ENCODE measurements around the gene SMS.

Gene SMS

GRCh38 chrX:21940356-21940829, at the start of gene SMS:
TSS of gene SMS (plus strand) at chrX:21940709. CDS start at chrX:21940825, 116 bp downstream.
- Histone ChIP-seq H3K9me3 (ENCODE audit: control insufficient read depth in 5 of 5, low read length in 5 of 5) (no peaks in the 10 kb centered on the region), H3K4me1 (ENCODE audit: control insufficient read depth in 5 of 5, insufficient read depth in 5 of 5, low read length in 5 of 5) (peaks cover 0 to 4% (median 0%) of the 10 kb centered on the region in 5 donors), H3K36me3 (ENCODE audit: control insufficient read depth in 5 of 5, insufficient read depth in 5 of 5, low read length in 5 of 5) (no peaks in the 10 kb centered on the region), H3K27me3 (ENCODE audit: control insufficient read depth in 5 of 5, insufficient read depth in 4 of 5, low read length in 5 of 5) (peaks cover 0 to 5% (median 2%) of the 10 kb centered on the region in 5 donors), H3K9ac (ENCODE audit: low read length in 5 of 5) (peak within 1 kb of the TSS in 3 of 5 donors; percentile 38 to 72 (median 55)), H3K27ac (ENCODE audit: low read depth, low read length) (peak within 1 kb of the TSS; percentile 69), H3K4me3 (ENCODE audit: low read depth in 1 of 5, low read length in 5 of 5) (peak within 1 kb of the TSS; percentile 48 to 66 (median 54))

- Histone ChIP-seq H3K9ac (ENCODE audit: low read length in 5 of 5) (no peak overlapping the region), H3K27ac (ENCODE audit: low read depth, low read length) (no peak overlapping the region), H3K36me3 (ENCODE audit: control insufficient read depth in 5 of 5, insufficient read depth in 5 of 5, low read length in 5 of 5) (peaks cover 0 to 4% (median 0%) of the 10 kb centered on the region in 5 donors), H3K27me3 (ENCODE audit: control insufficient read depth in 5 of 5, insufficient read depth in 4 of 5, low read length in 5 of 5) (no peaks in the 10 kb centered on the region), H3K4me1 (ENCODE audit: control insufficient read depth in 5 of 5, insufficient read depth in 5 of 5, low read length in 5 of 5) (no peaks in the 10 kb centered on the region), H3K4me3 (ENCODE audit: low read depth in 1 of 5, low read length in 5 of 5) (no peak overlapping the region), H3K9me3 (ENCODE audit: control insufficient read depth in 5 of 5, low read length in 5 of 5) (no peaks in the 10 kb centered on the region)
Measured at GRCh38 chrX:21905313-21905712, 35.2 kb upstream of the SMS start.

- H3K9ac ChIP-seq (ENCODE audit: low read length in 5 of 5): no peak overlapping the region
- no peaks in the 10 kb centered on the region for H3K9me3 ChIP-seq (ENCODE audit: control insufficient read depth in 5 of 5, low read length in 5 of 5)
- H3K4me1 ChIP-seq (ENCODE audit: control insufficient read depth in 5 of 5, insufficient read depth in 5 of 5, low read length in 5 of 5): no peaks in the 10 kb centered on the region
- no peaks in the 10 kb centered on the region for H3K27me3 ChIP-seq (ENCODE audit: control insufficient read depth in 5 of 5, insufficient read depth in 4 of 5, low read length in 5 of 5)
- H3K4me3 ChIP-seq (ENCODE audit: low read depth in 1 of 5, low read length in 5 of 5): no peak overlapping the region
- H3K27ac ChIP-seq (ENCODE audit: low read depth, low read length): no peak overlapping the region
- peaks cover 0 to 4% (median 0%) of the 10 kb centered on the region in 5 donors for H3K36me3 ChIP-seq (ENCODE audit: control insufficient read depth in 5 of 5, insufficient read depth in 5 of 5, low read length in 5 of 5)
Measured at GRCh38 chrX:21905953-21906352, 34.6 kb upstream of the SMS start.

GRCh38 chrX:21907260-21907659, 33.2 kb upstream of the SMS start:
- Histone ChIP-seq H3K36me3 (ENCODE audit: control insufficient read depth in 5 of 5, insufficient read depth in 5 of 5, low read length in 5 of 5) (peaks cover 0 to 4% (median 0%) of the 10 kb centered on the region in 5 donors), H3K4me1 (ENCODE audit: control insufficient read depth in 5 of 5, insufficient read depth in 5 of 5, low read length in 5 of 5) (no peaks in the 10 kb centered on the region), H3K27me3 (ENCODE audit: control insufficient read depth in 5 of 5, insufficient read depth in 4 of 5, low read length in 5 of 5) (no peaks in the 10 kb centered on the region), H3K27ac (ENCODE audit: low read depth, low read length) (no peak overlapping the region), H3K9me3 (ENCODE audit: control insufficient read depth in 5 of 5, low read length in 5 of 5) (no peaks in the 10 kb centered on the region), H3K9ac (ENCODE audit: low read length in 5 of 5) (no peak overlapping the region), H3K4me3 (ENCODE audit: low read depth in 1 of 5, low read length in 5 of 5) (no peak overlapping the region)

- no peaks in the 10 kb centered on the region for H3K9me3 ChIP-seq (ENCODE audit: control insufficient read depth in 5 of 5, low read length in 5 of 5)
- no peaks in the 10 kb centered on the region for H3K27me3 ChIP-seq (ENCODE audit: control insufficient read depth in 5 of 5, insufficient read depth in 4 of 5, low read length in 5 of 5)
- no peaks in the 10 kb centered on the region for H3K36me3 ChIP-seq (ENCODE audit: control insufficient read depth in 5 of 5, insufficient read depth in 5 of 5, low read length in 5 of 5)
- no peak overlapping the region for H3K9ac ChIP-seq (ENCODE audit: low read length in 5 of 5)
- H3K27ac ChIP-seq (ENCODE audit: low read depth, low read length): no peak overlapping the region
- no peaks in the 10 kb centered on the region for H3K4me1 ChIP-seq (ENCODE audit: control insufficient read depth in 5 of 5, insufficient read depth in 5 of 5, low read length in 5 of 5)
- H3K4me3 ChIP-seq (ENCODE audit: low read depth in 1 of 5, low read length in 5 of 5): no peak overlapping the region
Measured at GRCh38 chrX:21911481-21911880, 29.0 kb upstream of the SMS start.

- no peaks in the 10 kb centered on the region for H3K27me3 ChIP-seq (ENCODE audit: control insufficient read depth in 5 of 5, insufficient read depth in 4 of 5, low read length in 5 of 5)
- no peaks in the 10 kb centered on the region for H3K36me3 ChIP-seq (ENCODE audit: control insufficient read depth in 5 of 5, insufficient read depth in 5 of 5, low read length in 5 of 5)
- H3K4me3 ChIP-seq (ENCODE audit: low read depth in 1 of 5, low read length in 5 of 5): no peak overlapping the region
- H3K9me3 ChIP-seq (ENCODE audit: control insufficient read depth in 5 of 5, low read length in 5 of 5): no peaks in the 10 kb centered on the region
- no peak overlapping the region for H3K27ac ChIP-seq (ENCODE audit: low read depth, low read length)
- H3K4me1 ChIP-seq (ENCODE audit: control insufficient read depth in 5 of 5, insufficient read depth in 5 of 5, low read length in 5 of 5): no peaks in the 10 kb centered on the region
- no peak overlapping the region for H3K9ac ChIP-seq (ENCODE audit: low read length in 5 of 5)
Measured at GRCh38 chrX:21912220-21912619, 28.3 kb upstream of the SMS start.

GRCh38 chrX:21912989-21913388, 27.5 kb upstream of the SMS start:
- Histone ChIP-seq H3K9me3 (ENCODE audit: control insufficient read depth in 5 of 5, low read length in 5 of 5) (no peaks in the 10 kb centered on the region), H3K27me3 (ENCODE audit: control insufficient read depth in 5 of 5, insufficient read depth in 4 of 5, low read length in 5 of 5) (no peaks in the 10 kb centered on the region), H3K4me3 (ENCODE audit: low read depth in 1 of 5, low read length in 5 of 5) (no peak overlapping the region), H3K9ac (ENCODE audit: low read length in 5 of 5) (no peak overlapping the region), H3K27ac (ENCODE audit: low read depth, low read length) (no peak overlapping the region), H3K4me1 (ENCODE audit: control insufficient read depth in 5 of 5, insufficient read depth in 5 of 5, low read length in 5 of 5) (no peaks in the 10 kb centered on the region), H3K36me3 (ENCODE audit: control insufficient read depth in 5 of 5, insufficient read depth in 5 of 5, low read length in 5 of 5) (no peaks in the 10 kb centered on the region)

- peak overlapping the region; percentile 26 to 56 (median 32) for H3K4me3 ChIP-seq (ENCODE audit: low read depth in 1 of 5, low read length in 5 of 5)
Measured at GRCh38 chrX:21926116-21926515, 14.4 kb upstream of the SMS start.

GRCh38 chrX:21926527-21927278, 13.8 kb upstream of the SMS start:
- no peaks in the 10 kb centered on the region for H3K9me3 ChIP-seq (ENCODE audit: control insufficient read depth in 5 of 5, low read length in 5 of 5)
- H3K27me3 ChIP-seq (ENCODE audit: control insufficient read depth in 5 of 5, insufficient read depth in 4 of 5, low read length in 5 of 5): no peaks in the 10 kb centered on the region
- peak overlapping the region; percentile 45 for H3K27ac ChIP-seq (ENCODE audit: low read depth, low read length)
- H3K9ac ChIP-seq (ENCODE audit: low read length in 5 of 5): peak overlapping the region in 1 of 5 donors; percentile 24
- H3K4me3 ChIP-seq (ENCODE audit: low read depth in 1 of 5, low read length in 5 of 5): peak overlapping the region in 1 of 5 donors; percentile 37
- H3K4me1 ChIP-seq (ENCODE audit: control insufficient read depth in 5 of 5, insufficient read depth in 5 of 5, low read length in 5 of 5): no peaks in the 10 kb centered on the region
- H3K36me3 ChIP-seq (ENCODE audit: control insufficient read depth in 5 of 5, insufficient read depth in 5 of 5, low read length in 5 of 5): no peaks in the 10 kb centered on the region

More at GRCh38 chrX:21926116-21926515, 14.4 kb upstream of the SMS start:
- Histone ChIP-seq H3K27me3 (ENCODE audit: control insufficient read depth in 5 of 5, insufficient read depth in 4 of 5, low read length in 5 of 5) (no peaks in the 10 kb centered on the region), H3K36me3 (ENCODE audit: control insufficient read depth in 5 of 5, insufficient read depth in 5 of 5, low read length in 5 of 5) (no peaks in the 10 kb centered on the region), H3K27ac (ENCODE audit: low read depth, low read length) (peak overlapping the region; percentile 45), H3K9me3 (ENCODE audit: control insufficient read depth in 5 of 5, low read length in 5 of 5) (no peaks in the 10 kb centered on the region), H3K4me1 (ENCODE audit: control insufficient read depth in 5 of 5, insufficient read depth in 5 of 5, low read length in 5 of 5) (no peaks in the 10 kb centered on the region), H3K9ac (ENCODE audit: low read length in 5 of 5) (peak overlapping the region in 3 of 5 donors; percentile 20 to 35 (median 24))

- H3K9me3 ChIP-seq (ENCODE audit: control insufficient read depth in 5 of 5, low read length in 5 of 5): no peaks in the 10 kb centered on the region
- H3K27me3 ChIP-seq (ENCODE audit: control insufficient read depth in 5 of 5, insufficient read depth in 4 of 5, low read length in 5 of 5): no peaks in the 10 kb centered on the region
- H3K4me3 ChIP-seq (ENCODE audit: low read depth in 1 of 5, low read length in 5 of 5): no peak overlapping the region
- H3K9ac ChIP-seq (ENCODE audit: low read length in 5 of 5): no peak overlapping the region
- no peak overlapping the region for H3K27ac ChIP-seq (ENCODE audit: low read depth, low read length)
- no peaks in the 10 kb centered on the region for H3K36me3 ChIP-seq (ENCODE audit: control insufficient read depth in 5 of 5, insufficient read depth in 5 of 5, low read length in 5 of 5)
- H3K4me1 ChIP-seq (ENCODE audit: control insufficient read depth in 5 of 5, insufficient read depth in 5 of 5, low read length in 5 of 5): no peaks in the 10 kb centered on the region
Measured at GRCh38 chrX:21929209-21929608, 11.3 kb upstream of the SMS start.

All from subcutaneous abdominal adipose tissue (tissue), 5 donors.